ENCODE results near the gene PIP4K2A.

DNA sequence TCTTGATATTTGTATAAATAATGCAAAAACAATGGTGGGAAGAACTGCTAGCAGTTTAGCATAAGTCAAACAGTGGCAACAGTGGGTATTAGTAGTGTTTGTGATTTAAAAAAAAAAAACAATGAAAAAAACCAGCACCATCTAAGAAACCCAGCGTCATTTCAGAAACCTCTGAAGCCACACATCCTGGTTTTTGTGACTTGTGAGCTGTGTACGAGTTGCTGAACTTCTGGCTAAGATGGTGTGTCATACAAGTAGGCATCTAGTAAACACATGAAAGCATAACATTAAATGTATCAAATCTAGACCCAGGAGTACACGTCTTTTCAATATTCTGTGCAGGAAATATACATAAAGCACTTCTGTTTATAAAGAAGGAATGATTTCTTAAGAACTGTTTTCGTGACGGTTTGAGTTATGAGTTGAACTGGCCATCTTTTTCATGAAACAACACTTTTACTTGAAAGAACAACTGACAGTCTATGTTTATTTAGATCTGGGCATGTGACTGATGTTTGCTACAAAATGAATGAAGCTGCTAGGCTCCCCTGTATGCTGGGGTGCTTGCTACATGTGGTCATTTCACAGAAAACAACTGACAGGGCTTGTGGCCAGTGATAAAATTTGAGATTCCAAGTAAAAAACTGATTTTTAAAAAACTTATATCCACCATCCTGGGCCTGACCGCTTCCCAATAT, 143.5 kb downstream of the PIP4K2A start:
- TF ChIP-seq, protein P1, sequence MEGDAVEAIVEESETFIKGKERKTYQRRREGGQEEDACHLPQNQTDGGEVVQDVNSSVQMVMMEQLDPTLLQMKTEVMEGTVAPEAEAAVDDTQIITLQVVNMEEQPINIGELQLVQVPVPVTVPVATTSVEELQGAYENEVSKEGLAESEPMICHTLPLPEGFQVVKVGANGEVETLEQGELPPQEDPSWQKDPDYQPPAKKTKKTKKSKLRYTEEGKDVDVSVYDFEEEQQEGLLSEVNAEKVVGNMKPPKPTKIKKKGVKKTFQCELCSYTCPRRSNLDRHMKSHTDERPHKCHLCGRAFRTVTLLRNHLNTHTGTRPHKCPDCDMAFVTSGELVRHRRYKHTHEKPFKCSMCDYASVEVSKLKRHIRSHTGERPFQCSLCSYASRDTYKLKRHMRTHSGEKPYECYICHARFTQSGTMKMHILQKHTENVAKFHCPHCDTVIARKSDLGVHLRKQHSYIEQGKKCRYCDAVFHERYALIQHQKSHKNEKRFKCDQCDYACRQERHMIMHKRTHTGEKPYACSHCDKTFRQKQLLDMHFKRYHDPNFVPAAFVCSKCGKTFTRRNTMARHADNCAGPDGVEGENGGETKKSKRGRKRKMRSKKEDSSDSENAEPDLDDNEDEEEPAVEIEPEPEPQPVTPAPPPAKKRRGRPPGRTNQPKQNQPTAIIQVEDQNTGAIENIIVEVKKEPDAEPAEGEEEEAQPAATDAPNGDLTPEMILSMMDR (IDR thresholded peaks at IDR 0.05 in 8 of 11, conservative IDR thresholded peaks at IDR 0.05 in 3 of 11), result no peak
- no peak for TF ChIP-seq POLR2AphosphoS5 (IDR thresholded peaks at IDR 0.05)

All from spleen (tissue), 7 donors.